ENCODE results near the gene PLEKHO2.

Gene PLEKHO2

GRCh38 chr15:64855205-64855975, 13.7 kb downstream of the PLEKHO2 start:
- no peak for DNase-seq (ENCODE audit: low read depth in 2 of 2, low spot score in 1 of 2)

- DNase-seq (ENCODE audit: low read depth in 2 of 2, low spot score in 1 of 2): no peak
Measured at GRCh38 chr15:64856429-64857145, 14.9 kb downstream of the PLEKHO2 start.

DNA sequence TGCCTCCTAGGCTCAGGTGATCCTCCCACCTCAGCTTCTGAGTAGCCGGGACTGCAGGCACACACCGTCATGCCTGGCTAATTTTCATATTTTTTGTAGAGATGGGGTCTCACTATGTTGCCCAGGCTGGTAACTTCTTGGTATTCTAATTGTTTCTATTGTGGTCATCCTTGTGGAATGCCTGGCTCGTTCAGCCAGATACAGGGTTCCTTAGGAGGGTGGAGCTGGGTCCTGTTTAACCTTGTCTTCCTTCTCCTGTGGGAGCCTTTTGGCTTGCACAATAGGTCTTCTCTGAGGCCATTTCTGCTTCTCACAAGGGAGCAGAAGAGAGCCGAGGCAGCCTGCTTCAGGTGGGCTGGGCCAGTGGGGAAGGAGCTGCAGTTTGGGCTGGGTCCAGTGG, 15.7 kb downstream of the PLEKHO2 start:
- DNase-seq (ENCODE audit: low read depth in 2 of 2, low spot score in 1 of 2): no peak

GRCh38 chr15:64858021-64858575, 16.4 kb downstream of the PLEKHO2 start:
- no peak for DNase-seq (ENCODE audit: low read depth in 2 of 2, low spot score in 1 of 2)

DNA sequence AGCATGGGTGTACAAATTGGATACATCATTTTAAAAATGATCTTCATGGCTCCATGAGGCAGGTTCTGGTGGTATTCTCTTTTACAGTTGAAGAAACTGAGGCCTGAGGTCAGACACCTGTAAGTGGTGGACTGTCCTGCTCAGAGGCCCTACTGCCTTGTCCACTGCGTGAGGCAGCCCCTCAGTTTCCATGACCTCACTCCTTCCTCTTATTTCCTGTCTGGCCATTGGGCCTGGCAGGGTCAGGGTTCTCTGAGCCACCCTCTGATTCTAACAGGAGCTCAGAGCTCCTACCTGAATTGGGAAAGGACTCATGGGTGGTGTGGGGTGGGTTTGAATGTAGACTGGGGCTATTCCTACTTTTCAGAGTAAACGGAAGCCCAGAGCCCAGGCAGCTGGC, 17.5 kb downstream of the PLEKHO2 start:
- DNase-seq (ENCODE audit: low read depth in 2 of 2, low spot score in 1 of 2): no peak

DNA sequence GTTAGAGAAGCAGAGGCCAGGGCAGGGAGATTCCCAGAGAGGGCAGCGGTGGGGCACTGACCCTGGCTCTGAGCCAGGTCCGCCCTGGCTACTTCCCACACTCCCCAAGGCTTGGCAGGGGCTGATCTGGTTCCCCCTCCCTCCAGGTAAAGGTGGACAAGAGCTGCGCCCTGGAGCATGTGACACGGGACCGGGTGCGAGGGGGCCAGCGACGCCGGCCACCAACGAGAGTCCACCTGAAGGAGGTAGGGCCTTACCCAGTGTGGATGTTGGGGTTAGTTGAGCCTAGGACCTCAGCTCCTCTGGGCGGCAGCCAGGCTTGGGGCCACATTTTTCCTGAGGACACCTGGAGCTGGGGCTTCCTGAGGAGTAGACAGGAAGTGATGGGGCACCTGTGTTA, 19.6 kb downstream of the PLEKHO2 start:
- no peak for DNase-seq (ENCODE audit: low read depth in 2 of 2, low spot score in 1 of 2)

DNA sequence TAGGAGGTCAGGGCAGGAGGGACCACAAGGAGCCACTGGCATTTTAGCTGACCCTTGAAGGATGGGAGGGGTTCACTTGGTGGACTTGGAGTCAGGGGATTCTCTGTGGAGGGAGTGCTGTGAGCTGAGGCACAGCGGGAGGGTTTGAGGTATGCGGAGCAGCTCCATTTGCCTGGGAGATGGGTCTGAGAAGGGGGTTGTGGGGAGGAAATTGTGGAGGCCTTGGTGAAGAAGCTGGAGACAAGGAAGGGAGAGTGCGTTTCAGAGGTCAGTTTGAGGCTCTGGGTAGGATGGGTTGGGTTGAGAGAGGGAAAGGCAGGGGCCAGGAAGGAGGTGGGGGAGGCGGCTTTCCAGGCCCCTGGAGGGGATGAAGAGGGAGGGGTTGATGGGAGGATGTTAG, 20.2 kb downstream of the PLEKHO2 start:
- no peak for DNase-seq (ENCODE audit: low read depth in 2 of 2, low spot score in 1 of 2)

DNA sequence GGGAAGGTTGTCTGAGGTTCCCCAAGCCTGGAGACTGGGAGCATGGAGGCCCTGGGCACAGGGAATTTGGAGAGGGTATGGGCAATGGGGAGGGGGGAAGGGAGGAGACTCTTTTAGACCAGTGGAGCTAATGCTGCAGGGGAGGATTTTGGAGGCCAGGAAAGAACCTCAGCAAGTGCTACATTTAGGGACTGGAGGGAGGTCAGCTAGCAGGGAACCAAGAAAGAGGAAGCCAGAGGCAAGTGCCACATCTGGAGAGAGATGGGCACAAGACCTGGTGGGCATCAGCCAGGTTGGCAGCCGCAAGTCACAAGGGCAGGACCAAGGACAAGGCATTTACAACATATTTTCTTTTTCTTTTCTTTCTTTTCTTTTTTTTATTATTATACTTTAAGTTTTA, 20.7 kb downstream of the PLEKHO2 start:
- DNase-seq (ENCODE audit: low read depth in 2 of 2, low spot score in 1 of 2): no peak

DNA sequence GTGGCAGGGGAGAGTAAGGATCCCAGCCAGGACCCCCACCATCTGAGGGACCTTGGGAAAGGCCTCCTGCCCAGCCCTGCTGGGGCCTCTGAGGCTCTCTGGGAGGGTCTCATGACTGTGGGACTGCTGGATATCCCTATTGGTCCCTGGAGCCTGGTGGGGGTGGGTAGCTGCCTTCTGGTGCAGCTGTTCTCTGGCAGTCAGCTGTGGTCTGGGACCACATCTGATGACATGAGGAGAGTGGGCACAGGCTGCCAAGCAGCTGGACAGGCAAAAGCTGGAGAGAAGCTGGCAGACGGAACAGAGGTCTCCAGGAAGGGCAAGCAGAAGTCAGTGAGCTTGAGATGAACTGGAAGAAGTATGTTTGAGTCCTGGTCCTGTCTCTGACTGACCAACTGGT, 22.4 kb downstream of the PLEKHO2 start:
- DNase-seq (ENCODE audit: low read depth in 2 of 2, low spot score in 1 of 2): no peak

GRCh38 chr15:64865126-64865997, 23.6 kb downstream of the PLEKHO2 start:
- DNase-seq (ENCODE audit: low read depth in 2 of 2, low spot score in 1 of 2): no peak

- DNase-seq (ENCODE audit: low read depth in 2 of 2, low spot score in 1 of 2): no peak
Measured at GRCh38 chr15:64865998-64866520, 24.3 kb downstream of the PLEKHO2 start.

- DNase-seq (ENCODE audit: low read depth in 2 of 2, low spot score in 1 of 2): no peak
Measured at GRCh38 chr15:64869501-64869900, 27.8 kb downstream of the PLEKHO2 start.

- no peak for DNase-seq (ENCODE audit: low read depth in 2 of 2, low spot score in 1 of 2)
Measured at GRCh38 chr15:64870353-64870752, 28.6 kb downstream of the PLEKHO2 start.

- no peak for DNase-seq (ENCODE audit: low read depth in 2 of 2, low spot score in 1 of 2)
Measured at GRCh38 chr15:64875641-64876223, 34.0 kb downstream of the PLEKHO2 start.

- DNase-seq (ENCODE audit: low read depth in 2 of 2, low spot score in 1 of 2): no peak
Measured at GRCh38 chr15:64877435-64877834, 35.7 kb downstream of the PLEKHO2 start.

GRCh38 chr15:64878705-64879104, 37.0 kb downstream of the PLEKHO2 start:
- DNase-seq (ENCODE audit: low read depth in 2 of 2, low spot score in 1 of 2): no peak

DNA sequence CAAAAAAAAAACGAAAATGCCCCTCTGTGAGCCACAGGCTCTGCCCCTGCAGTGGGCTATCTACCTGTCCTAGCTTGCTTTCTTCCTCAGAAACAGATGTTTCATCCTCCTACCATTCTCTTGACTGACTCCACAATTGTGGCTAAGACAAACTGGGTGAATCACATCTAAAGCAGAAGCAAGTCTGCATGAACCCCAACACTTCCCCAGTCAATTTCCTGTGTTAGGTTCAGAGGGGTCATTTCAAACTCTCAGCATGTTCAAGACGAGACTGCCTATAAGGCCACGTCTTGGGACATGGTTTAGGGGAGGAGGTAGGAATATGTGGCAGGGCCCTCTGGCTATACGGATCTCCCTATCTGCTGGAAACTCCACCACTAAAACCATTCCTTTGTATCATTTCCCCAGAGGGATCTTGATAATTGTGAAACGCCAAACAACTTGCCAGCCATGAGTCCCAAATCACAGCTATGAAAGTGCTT, 41.4 kb downstream of the PLEKHO2 start:
- no peak for DNase-seq (ENCODE audit: low read depth in 2 of 2, low spot score in 1 of 2)

GRCh38 chr15:64883997-64884511, 42.3 kb downstream of the PLEKHO2 start:
- DNase-seq (ENCODE audit: low read depth in 2 of 2, low spot score in 1 of 2): peak; percentile 61 to 70

DNA sequence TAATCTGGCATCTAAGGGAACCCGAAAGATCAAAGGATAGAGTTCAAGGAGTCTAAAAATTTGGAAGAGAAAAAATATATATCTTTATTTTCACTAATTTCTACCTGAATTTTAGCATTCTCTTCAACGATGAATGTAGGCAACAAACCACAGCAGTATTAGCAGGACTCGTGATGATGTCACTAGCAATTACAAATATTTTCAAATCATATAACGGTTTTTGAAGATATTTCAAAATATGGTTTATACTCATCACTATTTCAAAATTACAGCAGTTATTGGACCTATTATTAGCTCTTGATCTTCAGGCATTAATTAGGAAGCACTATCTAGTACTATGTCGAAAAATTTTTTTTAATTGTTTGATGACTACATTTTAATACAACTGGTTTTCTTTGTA, 43.0 kb downstream of the PLEKHO2 start:
- no peak for DNase-seq (ENCODE audit: low read depth in 2 of 2, low spot score in 1 of 2)

GRCh38 chr15:64888336-64888735, 46.6 kb downstream of the PLEKHO2 start:
- DNase-seq (ENCODE audit: low read depth in 2 of 2, low spot score in 1 of 2): no peak

Data from stimulated activated CD8-positive, alpha-beta memory T cell treated with anti-CD3 and anti-CD28 coated beads, Interleukin-4, amount 100 ng/mL, for 4 hours (primary cell).